Stimulated activated CD4-positive, alpha-beta T cell treated with anti-CD3 and anti-CD28 coated beads, Interleukin-15, amount 100 ng/mL, for 24 hours (primary cell): ENCODE results near the gene FBXL19.
"Not testable (repeated sequence)": the region's sequence is repeated elsewhere in the genome, so short reads cannot be mapped to it uniquely, and the experiment has no call there.

Experiments
- DNase-seq: peaks from one replicate; pipeline ENCODE4 v3.0.0-alpha.2; 2020

The FBXL19 gene

DNA sequence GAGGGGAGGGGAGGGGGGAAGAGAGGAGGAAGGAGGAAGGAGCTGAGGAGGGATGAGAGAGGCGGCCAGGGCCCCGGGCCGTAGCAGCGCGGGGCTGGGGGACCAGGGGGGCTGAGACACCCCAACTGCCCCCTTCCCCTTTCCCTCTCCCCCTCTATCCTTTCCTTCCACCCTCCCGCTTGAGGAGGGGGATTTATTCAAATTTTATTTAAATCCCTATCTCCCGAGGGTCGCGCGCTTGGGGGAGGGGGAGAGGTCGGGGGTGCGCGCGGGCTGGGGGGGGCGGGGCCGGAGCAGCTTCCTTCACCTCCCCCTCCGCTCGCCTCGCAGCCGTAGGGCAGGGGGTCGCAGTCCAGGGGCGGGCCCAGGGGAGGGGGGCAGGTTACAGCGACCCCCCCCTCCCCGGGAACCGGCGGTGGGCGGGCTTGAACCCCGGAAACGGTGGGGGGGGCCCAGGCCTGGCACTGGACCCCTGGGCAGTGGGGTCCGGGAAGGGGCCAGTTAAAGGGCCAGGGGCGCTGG, at the start of gene FBXL19:
Gene FBXL19 (plus strand): TSS at position 19 of the 522 bp plus-strand sequence. CDS start 2,183 bp downstream, outside the sequence.
- no peak for DNase-seq

GRCh38 chr16:30874244-30874820, 49.0 kb upstream of the FBXL19 start:
- DNase-seq, result no peak

GRCh38 chr16:30874821-30875717, 48.3 kb upstream of the FBXL19 start:
- peak; percentile 93 for DNase-seq

- DNase-seq, result peak; percentile 33
Observed at GRCh38 chr16:30875871-30876801, 47.2 kb upstream of the FBXL19 start.

DNA sequence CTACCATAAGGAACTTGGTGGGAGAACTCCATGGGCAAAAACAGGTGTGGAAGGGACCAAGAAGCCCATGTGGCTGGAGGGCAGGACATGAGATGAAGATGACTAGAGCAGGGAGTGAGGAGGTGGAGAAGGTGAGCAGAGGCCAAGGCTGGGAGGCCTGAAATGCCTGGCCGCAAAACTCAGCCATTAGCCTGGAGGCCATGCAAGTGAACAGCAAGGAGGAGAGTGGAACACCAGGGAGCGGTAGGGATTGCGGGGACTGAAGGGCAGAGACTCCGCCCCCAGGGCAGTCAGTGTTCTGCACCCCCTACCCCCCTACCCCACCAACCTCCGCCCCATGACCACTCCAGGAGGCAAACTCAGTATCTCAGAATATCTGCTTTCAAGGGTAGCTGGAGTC, 46.5 kb upstream of the FBXL19 start:
- DNase-seq, result no peak

- no peak for DNase-seq
Observed at GRCh38 chr16:30882429-30883310, 40.7 kb upstream of the FBXL19 start.

GRCh38 chr16:30884760-30885159, 38.6 kb upstream of the FBXL19 start:
- no peak for DNase-seq

- DNase-seq, result no peak
Observed at GRCh38 chr16:30885196-30885595, 38.2 kb upstream of the FBXL19 start.

- DNase-seq, result no peak
Observed at GRCh38 chr16:30886145-30886544, 37.2 kb upstream of the FBXL19 start.

- no peak for DNase-seq
Observed at GRCh38 chr16:30887927-30888326, 35.4 kb upstream of the FBXL19 start.

GRCh38 chr16:30888856-30889499, 34.4 kb upstream of the FBXL19 start:
- DNase-seq, result no peak

GRCh38 chr16:30889721-30890120, 33.7 kb upstream of the FBXL19 start:
- DNase-seq, result no peak

GRCh38 chr16:30891043-30891823, 32.1 kb upstream of the FBXL19 start:
- not testable (repeated sequence) for DNase-seq

DNA sequence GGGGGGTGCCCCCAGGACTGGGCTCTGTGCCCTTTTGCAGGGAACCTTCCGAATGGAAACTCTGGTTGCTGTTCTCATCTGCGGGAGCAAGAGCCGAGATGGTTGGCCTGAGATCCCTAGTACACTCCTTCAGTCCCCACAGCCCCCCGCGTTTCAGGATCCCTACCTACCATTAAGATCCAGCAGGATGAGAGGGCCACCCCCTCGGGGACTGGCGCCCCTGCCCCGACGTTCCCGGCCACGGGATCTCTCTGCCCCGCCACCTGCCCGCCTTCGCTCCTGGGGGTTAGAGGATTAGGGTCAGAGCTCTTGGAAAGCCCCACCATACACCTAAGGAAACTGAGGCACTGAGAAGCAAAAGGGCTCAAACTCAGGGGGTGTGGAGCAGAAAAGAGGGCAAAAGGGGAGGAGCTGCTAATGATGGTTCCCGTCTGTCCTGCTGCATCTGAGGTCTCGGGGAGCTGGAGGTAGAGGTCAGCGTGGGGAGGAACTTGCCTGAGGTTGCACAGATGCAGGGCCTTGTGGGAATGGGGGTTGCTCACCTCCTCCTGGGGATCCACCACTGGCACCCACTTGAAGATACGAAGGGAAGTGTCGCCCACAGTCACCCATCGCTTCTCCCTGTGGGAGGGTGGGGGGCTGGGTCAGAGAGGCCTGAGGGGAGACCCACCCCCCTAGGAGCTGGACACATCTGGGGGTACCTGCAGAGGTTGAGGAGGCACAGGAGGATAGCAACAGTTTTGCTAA, 30.5 kb upstream of the FBXL19 start:
- DNase-seq, result no peak

- DNase-seq, result peak; percentile 41
Observed at GRCh38 chr16:30893417-30893743, 30.0 kb upstream of the FBXL19 start.

GRCh38 chr16:30893744-30894539, 29.4 kb upstream of the FBXL19 start, which contains the start of gene BCL7C:
Gene BCL7C, minus strand, starts transcription at chr16:30894077. Its CDS starts 133 bp downstream, at chr16:30893944.
- DNase-seq, result peak; percentile 94

DNA sequence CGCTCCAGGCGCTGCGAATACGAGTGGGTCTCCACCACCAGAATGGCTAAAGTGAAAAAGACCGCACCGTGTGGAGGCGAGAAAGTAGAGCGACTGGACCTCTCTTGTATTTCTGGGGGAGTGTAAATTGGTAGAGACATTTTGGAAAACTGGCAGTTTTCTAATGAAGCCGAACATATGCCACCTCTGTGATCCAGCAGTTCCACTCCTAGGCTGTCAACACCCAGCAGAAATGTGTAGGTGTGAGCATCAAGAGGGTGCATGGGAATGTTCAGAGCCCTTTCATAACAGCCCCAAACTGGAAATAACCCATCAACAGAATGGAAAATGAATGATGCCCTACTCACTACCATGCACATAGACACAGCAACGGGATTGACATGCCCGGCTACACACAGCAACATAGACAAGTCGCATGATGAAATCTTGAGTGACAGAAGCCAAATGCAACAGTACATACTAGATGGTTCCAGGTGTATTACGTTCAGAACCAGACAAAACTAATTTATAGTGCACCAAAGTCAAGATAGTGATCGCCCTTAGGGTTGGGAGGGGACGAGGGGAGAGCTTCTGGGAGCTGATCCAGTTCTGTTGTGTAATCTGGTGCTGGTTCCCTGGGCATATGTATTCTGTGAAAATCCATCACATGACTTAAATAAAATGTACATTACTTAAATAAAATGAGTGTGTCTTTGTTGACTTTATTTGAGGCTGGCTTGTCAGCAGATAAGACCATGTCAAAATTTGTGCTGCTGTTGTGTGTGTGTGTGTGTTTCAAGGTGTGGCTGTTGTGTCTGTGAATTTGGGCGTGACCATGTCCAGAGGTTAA, 28.6 kb upstream of the FBXL19 start:
- no peak for DNase-seq
